Mucosa of gallbladder (tissue), 1 donor: ENCODE measurements around the gene DPEP3. TPM values are rescaled to one million over a fixed set of nuclear protein-coding genes. Genes with fewer than 3 reads are reported as not detected.
"Not testable (repeated sequence)": the region's sequence is repeated elsewhere in the genome, so short reads cannot be mapped to it uniquely, and the experiment has no call there.

ENCODE experiments used
- DNase-seq: peaks from one replicate; pipeline ENCODE4 v3.0.0-alpha.2; 2020; ENCODE audit warnings: low spot score
- total RNA-seq: library from RNA; stranded (reverse); gene quantifications from one replicate; pipeline ENCODE4 v1.2.1, GENCODE V29; 2021
- donor health status: DM: no; HTN: no; CAD: no.

DPEP3 gene, protein sequence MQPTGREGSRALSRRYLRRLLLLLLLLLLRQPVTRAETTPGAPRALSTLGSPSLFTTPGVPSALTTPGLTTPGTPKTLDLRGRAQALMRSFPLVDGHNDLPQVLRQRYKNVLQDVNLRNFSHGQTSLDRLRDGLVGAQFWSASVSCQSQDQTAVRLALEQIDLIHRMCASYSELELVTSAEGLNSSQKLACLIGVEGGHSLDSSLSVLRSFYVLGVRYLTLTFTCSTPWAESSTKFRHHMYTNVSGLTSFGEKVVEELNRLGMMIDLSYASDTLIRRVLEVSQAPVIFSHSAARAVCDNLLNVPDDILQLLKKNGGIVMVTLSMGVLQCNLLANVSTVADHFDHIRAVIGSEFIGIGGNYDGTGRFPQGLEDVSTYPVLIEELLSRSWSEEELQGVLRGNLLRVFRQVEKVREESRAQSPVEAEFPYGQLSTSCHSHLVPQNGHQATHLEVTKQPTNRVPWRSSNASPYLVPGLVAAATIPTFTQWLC
- total RNA-seq = not detected

DNA sequence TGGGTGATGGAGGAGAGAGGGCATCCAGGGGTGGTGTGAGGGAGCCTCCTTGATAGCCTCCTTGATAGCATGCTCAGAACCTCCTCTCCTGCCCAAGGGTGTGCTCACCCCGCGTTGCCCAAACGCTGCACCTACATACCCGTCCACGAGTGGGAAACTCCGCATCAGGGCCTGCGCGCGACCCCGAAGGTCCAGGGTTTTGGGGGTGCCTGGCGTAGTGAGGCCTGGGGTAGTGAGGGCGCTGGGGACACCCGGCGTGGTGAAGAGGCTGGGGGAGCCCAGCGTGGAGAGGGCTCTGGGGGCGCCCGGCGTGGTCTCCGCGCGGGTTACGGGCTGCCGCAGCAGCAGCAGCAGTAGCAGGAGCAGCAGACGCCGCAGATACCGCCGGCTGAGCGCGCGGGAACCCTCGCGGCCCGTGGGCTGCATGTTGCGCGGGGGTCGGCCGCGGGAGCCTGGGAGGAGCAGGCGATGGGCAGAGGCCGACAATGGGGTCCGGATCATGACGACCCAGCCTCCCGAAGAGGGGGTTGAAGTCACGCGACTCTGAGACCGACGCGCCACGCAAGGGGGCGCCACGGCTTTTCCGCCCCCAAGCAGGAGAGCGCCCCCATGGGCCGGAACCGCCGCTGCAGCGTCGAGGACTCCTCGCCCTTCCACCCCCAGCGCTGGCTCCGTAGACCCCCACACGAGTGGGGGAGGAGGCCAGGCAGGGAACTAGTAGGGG, at the start of gene DPEP3:
TSS of gene DPEP3 (minus strand) at position 545 of the 724 bp plus-strand sequence. CDS start at position 426, 119 bp downstream.
- DNase-seq = no peak

DNA sequence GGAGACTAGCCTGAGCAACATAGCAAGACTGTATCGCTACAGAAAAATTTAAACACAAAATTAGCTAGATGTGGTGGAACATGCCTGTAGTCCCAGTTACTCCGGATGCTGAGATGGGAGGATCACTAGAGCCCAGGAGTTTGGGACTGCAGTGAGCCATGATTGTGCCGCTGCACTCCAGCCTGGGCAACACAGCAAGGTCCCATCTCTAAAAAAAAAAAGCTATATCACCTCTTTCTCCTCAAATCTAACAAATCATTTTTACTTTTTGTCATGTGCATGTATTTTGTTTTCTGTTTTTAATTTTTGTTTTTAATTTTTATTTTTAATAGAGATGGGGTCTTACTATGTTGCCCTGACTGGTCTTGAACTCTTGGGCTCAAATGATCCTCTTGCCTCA, 48.7 kb upstream of the DPEP3 start:
- no peak for DNase-seq

DNA sequence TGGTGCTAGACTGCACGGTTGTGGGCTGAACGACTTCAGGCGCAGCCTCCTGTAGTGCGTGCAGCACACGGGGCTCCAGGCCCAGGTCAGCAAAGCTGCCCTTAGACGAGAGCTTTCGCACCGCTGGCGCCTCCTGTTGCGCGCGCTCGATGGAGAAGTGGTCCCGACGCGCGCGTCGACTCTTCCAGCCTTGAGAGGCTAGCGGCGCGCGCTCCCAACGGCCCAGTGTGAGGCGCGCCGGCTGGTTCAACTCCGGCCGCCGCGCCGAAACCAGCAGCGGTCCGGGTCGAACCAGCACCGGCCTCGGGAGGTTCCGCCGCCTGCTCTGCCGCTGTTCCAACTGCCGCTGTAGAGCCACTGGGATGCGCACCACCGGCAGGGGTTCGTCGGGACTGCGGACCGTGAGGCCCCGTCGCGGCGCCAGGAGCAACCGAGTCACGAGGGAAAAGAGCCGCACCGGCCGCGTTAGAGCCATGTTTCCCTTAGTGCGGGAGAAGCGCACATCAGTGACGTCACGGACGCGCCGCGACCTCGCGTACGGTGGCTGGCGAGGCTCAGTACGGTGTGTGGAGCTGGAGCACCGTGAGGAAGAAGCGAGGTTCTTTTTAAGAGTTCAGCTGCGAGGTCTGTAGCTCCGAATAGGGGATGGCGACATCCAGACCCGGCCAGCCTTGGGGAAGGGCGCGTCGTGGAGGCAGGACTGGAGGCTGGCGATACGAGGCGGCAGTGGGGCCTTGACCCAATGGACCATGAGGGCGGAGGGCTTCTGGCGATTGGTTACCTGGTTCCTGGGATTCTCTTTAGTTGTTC, 42.6 kb upstream of the DPEP3 start, which contains the start of the genes DDX28 and DUS2:
TSS of gene DDX28 (minus strand) at position 505 of the 810 bp plus-strand sequence. CDS start at position 475, 30 bp downstream.
TSS of gene DUS2 (plus strand) at position 557 of the 810 bp plus-strand sequence. CDS start 14,740 bp downstream, outside the sequence.
- DNase-seq = peak; percentile 96

DNA sequence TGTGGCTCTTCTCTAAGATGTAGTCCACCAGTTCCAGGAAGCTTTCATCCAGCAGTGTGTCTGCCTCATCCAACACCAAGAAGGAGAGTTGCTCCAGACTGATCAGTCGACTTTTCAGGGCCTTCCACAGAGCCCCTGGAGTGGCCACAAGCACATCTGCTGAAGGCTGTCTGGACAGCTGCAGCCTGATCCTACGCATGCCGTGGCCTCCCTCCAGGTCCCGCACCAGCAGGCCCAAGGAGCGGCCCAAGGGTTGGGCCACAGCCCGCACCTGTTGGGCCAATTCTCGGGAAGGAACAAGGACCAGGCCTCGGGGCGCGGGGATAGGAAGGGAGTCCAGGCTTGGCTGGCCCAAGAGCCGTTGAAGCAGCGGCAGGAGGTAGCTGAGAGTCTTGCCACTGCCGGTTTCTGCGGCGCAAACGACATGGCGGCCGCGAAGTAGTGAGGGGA, 42.0 kb upstream of the DPEP3 start:
- no peak for DNase-seq

DNA sequence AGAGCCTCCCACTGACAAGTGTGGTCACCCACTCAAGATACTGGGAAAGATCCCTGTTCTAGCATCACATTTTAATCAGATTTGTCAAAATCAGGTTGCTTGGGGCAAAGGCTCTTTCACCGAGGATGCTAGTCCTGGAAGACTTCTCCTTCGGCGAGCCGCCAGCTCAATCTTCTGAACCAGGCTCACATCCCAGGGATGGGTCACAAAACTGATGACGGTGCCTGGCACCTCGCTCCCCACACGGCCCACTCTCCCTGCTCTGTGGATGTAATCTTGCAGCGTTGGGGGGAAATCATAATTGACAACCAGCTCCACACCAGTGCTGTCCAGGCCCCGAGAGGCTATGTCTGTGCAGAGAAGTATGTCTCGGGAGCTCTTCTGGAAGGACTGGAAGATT, 41.2 kb upstream of the DPEP3 start:
- no peak for DNase-seq

DNA sequence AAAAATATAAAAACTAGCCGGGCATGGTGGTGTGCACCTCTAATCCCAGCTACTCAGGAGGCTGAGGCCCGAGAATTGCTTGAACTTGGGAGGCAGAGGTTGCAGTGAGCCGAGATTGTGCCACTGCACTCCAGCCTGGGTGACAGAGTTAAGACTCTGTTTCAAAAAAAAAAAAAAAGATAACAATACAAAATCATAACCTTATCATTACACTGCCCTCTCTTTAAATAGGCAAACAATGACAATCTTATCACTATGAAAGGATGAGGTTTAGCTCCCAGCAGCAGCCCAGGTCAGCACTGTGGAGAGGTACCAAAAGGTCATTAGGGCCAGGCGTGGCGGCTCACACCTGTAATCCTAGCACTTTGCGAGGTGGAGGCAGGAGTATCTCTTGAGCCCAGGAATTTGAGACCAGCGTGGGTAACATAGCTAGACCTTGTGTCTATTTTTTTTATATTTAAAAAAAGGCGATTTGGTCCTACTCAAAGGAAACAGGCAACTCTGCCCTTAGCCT, 38.9 kb upstream of the DPEP3 start:
- no peak for DNase-seq

DNA sequence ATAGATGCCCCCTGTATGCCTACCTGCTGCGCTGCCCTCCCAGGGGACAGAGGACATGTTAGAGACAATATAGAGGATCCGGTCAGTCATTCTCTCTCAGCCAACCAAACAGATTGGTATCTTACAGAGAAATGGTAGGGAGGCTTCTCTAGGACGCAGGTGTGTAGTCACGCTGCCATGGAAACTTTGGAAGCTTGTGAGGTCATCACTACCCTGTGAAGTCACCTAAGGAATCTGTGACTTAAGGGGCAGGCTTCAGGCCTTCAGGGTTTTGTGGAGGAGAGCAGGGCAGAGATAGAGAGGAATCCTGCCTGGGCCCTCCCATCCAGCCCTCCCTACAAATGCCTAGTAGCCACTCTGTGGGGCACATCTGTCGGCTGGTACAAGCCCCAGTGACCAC, 35.4 kb upstream of the DPEP3 start, which contains the start of gene DPEP2NB:
TSS of gene DPEP2NB (minus strand) at position 231 of the 400 bp plus-strand sequence. CDS start at position 90, 141 bp downstream.
- DNase-seq = no peak

DNA sequence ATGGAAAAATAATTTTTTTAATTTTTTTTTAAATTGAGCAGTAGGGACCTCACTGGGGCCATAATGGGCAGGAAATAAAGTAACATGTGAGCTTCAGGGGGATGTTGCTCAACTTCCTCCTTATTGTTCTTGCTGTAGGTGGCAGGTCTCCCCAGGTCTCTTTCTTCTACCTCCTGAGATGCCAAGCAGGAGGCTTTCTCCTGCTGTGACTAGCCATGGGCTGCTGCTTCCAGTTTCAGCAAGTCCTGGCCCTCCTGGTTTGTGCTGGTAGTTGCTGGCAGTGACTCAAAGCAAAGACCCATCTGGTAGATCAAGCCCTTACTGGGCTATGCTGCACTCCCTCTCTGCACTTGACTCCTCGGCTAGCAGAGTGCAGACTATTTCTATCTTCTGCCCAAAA, 33.1 kb upstream of the DPEP3 start:
- DNase-seq = no peak

DNA sequence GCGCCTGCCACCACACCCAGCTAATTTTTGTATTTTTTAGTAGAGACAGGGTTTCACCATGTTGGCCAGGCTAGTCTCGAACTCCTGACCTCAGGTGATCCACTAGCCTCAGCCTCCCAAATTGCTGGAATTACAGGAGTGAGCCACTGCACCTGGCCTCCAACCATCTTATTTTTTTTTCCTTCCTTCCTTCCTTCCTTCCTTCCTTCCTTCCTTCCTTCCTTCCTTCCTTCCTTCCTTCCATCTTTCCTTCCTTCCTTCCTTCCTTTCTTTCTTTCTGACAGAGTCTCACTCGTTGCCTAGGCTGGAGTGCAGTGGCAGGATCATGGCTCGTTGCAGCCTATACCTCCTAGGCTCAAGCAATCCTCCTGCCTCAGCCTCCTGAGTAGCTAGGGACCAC, 29.6 kb upstream of the DPEP3 start:
- DNase-seq = not testable (repeated sequence)

DNA sequence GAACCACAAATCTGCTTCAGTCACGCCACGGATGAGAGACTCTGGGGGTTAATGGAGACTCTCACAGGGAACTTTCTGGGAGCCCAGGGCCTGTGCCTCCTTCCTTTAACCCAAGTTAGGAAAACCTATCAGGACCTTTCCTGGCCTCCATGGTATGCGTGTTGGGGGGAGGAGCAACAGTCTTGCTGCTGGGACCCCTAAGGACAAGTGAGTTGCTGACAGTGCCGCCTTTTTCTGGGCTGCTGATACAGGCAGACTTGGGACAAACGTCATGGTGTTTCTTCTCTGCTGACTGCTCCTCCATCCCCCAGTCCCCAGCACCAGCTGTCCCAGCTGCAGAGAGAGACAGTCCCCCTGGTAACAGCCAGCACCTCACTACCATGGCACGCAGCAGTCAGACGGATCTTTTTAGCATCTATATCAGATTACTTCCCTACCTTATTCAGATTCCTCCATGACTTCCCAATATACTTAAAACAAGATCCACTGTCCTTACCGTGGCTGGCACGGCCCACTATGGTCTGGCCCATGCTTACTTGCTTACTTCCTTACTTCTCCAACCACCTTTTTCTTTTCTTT, 28.9 kb upstream of the DPEP3 start:
- no peak for DNase-seq

DNA sequence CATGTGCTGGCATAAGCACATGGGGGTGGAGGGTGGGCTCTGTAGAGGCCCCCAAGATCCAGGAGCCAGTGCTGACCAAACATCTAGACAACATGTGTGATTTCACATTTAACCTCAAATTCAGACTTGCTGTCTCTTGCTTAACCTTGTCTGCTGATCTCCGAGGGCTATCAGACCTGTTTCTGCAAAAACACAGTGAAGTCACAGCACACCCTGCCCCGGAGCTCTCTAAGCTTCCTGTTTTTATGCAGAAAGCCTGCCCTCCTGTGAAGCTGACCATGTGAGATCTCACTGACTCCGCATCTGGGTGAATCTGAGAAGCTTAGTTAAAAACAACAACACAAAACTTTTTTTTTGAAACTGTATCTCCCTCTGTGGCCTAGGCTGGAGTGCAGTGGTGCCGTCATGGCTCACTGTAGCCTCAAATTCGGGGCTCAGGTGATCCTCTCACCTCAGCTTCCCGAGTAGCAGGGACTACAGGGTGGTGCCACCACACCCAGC, 25.5 kb upstream of the DPEP3 start:
- peak; percentile 49 for DNase-seq

DNA sequence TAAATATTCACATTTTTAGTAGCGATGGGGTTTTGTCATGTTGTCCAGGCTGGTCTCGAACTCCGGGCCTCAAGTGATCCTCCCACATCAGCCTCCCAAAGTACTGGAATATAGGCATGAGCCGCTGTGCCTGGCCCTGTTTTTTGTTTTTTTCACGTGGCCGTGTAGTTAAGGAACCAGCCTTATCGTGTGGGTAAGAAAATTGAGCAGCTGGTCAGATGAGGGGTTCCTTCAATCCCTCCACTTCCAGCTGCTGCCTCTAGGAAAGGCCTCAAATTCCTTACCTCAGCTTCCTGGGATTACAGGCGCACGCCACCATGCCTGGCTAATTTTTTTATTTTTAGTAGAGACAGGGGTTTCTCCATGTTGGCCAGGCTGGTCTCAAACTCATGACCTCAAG, 24.9 kb upstream of the DPEP3 start:
- no peak for DNase-seq

DNA sequence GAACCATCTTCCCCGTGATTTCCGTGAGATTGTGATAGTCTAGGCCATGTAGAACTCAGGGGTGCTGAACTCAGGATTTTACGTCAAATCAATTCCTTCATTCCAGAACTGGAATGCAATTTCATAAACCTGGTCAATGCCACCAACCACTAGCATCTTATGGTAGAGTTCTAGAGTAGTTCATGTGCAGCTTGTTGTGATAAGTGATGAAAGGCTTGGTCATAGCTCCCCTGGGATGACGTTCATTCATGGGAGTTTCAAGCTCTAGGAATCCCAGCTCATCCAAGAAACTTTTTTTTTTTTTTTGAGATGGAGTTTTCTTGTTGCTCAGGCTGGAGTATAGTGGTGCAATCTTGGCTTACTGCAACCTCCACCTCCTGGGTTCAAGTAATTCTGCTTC, 22.7 kb upstream of the DPEP3 start:
- DNase-seq = no peak

DNA sequence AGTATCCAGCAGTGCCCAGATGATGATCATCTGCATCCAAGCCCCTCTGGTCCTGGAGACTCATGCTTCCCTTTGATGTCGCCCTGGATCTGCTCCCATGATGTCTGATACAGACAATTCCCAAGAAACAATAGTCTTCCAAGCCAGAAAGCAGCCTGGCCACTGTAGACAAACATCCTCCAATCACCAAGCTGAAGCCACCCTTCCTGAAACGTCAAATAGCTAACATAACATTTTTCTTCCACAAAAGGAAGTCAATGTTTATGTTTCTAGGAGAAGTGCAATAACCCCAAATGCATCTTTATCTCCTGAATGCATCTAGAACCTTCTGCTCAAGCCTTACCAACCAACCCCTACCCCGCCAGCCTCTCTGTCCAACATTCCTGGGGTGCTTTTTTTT, 20.2 kb upstream of the DPEP3 start:
- no peak for DNase-seq

DNA sequence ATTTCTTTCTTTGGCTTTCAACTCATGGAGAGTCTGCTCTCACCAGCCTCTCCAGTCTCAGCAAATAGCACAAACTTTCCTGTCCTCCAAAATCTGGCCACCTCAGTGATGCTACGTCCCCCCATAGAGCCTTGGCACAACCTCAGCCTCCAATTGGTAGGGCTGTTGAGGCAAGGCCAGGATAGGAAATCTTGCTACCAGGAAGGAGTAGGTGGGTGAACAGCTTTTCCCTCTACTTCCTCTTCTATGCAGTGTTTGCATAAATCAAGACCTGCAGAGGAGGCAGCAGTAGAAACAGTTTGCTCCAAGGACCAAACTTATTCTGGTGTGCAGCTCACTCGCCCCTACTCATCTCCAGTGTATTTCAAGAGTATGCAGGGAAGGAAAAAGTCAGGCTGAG, 19.7 kb upstream of the DPEP3 start:
- DNase-seq = no peak

DNA sequence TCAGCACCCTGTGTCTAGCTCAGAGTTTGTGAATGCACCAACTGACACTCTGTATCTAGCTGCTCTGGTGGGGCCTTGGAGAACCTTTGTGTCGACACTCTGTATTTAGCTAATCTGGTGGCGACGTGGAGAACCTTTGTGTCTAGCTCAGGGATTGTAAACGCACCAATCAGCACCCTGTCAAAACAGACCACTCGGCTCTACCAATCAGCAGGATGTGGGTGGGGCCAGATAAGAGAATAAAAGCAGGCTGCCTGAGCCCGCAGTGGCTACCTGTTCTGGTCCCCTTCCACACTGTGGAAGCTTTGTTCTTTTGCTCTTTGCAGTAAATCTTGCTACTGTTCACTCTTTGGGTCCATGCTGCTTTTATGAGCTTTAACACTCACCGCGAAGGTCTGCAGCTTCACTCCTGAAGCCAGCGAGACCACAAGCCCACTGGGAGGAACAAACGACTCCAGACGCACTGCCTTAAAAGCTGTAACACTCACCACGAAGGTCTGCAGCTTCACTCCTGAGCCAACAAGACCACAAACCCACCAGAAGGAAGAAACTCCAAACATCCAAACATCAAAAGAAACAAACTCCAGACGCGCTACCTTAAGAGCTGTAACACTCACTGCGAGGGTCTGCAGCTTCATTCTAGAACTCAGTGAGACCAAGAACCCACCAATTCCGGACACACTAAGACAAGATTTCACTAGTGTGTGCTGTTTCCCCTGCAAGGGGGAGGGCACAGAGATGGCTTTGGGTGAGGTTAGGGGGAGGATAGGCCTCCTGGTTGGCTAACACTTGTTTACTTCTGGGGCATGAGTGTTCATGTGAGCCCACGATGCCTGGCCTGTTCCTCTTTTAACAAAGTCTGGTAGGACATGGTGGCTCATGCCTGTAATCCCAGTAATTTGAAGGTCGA, 18.7 kb upstream of the DPEP3 start, which contains the start of gene DPEP2:
TSS of gene DPEP2 (minus strand) at position 706 of the 910 bp plus-strand sequence. CDS start 6,272 bp downstream, outside the sequence.
- DNase-seq = not testable (repeated sequence)

DNA sequence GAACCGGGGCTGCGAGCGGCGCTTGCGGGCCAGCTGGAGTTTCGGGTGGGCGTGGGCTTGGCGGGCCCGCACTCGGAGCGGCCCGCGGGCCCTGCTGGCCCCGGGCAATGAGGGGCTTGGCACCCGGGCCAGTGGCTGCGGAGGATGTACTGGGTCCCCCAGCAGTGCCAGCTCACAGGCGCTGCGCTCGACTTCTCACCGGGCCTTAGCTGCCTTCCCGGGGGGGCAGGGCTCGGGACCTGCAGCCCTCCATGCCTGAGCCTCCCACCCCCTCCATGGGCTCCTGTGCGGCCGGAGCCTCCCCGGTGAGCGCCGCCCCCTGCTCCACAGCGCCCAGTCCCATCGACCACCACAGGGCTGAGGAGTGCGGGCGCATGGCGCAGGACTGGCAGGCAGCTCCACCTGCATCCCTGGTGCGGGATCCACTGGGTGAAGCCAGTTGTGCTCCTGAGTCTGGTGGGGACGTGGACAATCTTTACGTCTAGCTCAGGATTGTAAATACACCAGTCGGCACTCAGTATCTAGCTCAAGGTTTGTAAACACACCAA, 18.0 kb upstream of the DPEP3 start:
- not testable (repeated sequence) for DNase-seq

DNA sequence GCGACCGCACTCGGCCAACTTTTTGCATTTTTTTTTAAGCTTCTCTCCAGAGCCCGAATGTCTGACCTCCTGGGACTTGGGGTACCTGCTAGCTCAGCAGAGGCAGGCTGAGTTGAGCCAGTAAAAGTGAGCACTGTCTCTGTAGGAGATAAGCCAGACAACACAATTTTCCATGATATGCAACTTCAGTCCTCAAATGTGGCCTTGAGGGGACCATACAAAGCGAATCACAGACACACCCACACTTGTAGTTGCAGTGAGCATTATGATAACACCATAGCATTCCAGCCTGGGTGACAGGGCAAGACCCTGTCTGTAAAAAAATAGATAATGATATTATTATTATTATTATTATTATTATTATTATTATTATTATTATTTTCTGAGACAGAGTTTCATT, 16.4 kb upstream of the DPEP3 start:
- DNase-seq = no peak

DNA sequence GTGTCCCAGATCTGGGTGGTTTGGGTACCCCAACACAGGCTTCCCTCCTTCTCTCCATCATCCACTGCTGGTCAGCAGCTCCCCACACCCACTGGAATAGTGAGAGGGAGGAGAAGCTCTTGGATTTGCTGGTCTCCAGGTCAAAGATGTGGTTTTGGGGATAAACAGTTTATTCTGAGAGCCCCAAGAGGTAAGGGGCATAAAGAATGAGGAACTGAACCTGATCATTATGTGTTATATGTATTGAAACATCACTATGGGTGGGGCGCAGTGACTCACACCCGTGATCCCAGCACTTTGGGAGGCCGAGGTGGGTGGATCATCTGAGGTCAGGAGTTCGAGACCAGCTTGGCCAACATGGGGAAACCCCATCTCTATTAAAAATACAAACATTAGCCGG, 15.1 kb upstream of the DPEP3 start:
- DNase-seq = no peak
